Astrocyte (in vitro differentiated cells and primary cell): ENCODE measurements around the gene RAB11FIP4. TPM values are rescaled to one million over a fixed set of nuclear protein-coding genes. Genes with fewer than 3 reads are reported as not detected.

Experiments used
- DNase-seq: peaks from one replicate; pipeline ENCODE4 v3.0.0-alpha.2; 2010; ENCODE audit warnings: low read depth
- FAIRE-seq: peaks from 2 replicates; lab custom pipeline; 2011; peaks lifted over from hg19 to GRCh38; lab: Jason Lieb, UNC
- H2AFZ ChIP-seq: 2 replicates; pipeline ENCODE4 v1.6.0; 2012; ENCODE audit warnings: low read depth, low read length, inconsistent platforms
- H3K27ac ChIP-seq: 2 replicates; pipeline ENCODE4 v1.5.1; 2011; ENCODE audit warnings: low read depth, low read length, inconsistent platforms
- H3K27me3 ChIP-seq: 2 replicates; pipeline ENCODE4 v1.6.0; 2011; ENCODE audit warnings: low read length, inconsistent platforms; ENCODE audit not compliant: insufficient read depth
- H3K36me3 ChIP-seq: 2 replicates; pipeline ENCODE4 v1.5.1; 2011; ENCODE audit warnings: low read length, inconsistent platforms; ENCODE audit not compliant: insufficient read depth
- H3K4me1 ChIP-seq: 2 replicates; pipeline ENCODE4 v1.5.1; 2011; ENCODE audit warnings: low read length, inconsistent platforms; ENCODE audit not compliant: insufficient read depth
- H3K4me2 ChIP-seq: 2 replicates; pipeline ENCODE4 v1.6.0; 2012; ENCODE audit warnings: low read length, inconsistent platforms
- H3K4me3 ChIP-seq: 2 replicates; pipeline ENCODE4 v1.5.1; 2011; ENCODE audit warnings: low read depth, mild to moderate bottlenecking, low read length, inconsistent platforms; ENCODE audit not compliant: insufficient read depth
- H3K79me2 ChIP-seq: 2 replicates; pipeline ENCODE4 v1.6.0; 2012; ENCODE audit warnings: mild to moderate bottlenecking, low read length, inconsistent platforms; ENCODE audit not compliant: insufficient read depth
- H3K9ac ChIP-seq: 2 replicates; pipeline ENCODE4 v1.6.0; 2012; ENCODE audit warnings: mild to moderate bottlenecking, low read length, inconsistent platforms
- H3K9me3 ChIP-seq: 2 replicates; pipeline ENCODE4 v1.5.1; 2012; ENCODE audit warnings: low read depth, mild to moderate bottlenecking, low read length, inconsistent platforms; ENCODE audit not compliant: insufficient read depth
- H4K20me1 ChIP-seq: 2 replicates; pipeline ENCODE4 v1.6.0; 2012; ENCODE audit warnings: low read length, inconsistent platforms; ENCODE audit not compliant: insufficient read depth
- H3K27ac Mint-ChIP-seq: one replicate; pipeline ENCODE4 v1.8.0; 2021; ENCODE audit warnings: mild to moderate bottlenecking, mixed read lengths; ENCODE audit not compliant: unreplicated experiment
- H3K27me3 Mint-ChIP-seq: one replicate; pipeline ENCODE4 v1.8.0; 2021; ENCODE audit warnings: low read depth, mixed read lengths; ENCODE audit not compliant: unreplicated experiment
- H3K36me3 Mint-ChIP-seq: one replicate; pipeline ENCODE4 v1.8.0; 2021; ENCODE audit warnings: low read depth, mixed read lengths; ENCODE audit not compliant: unreplicated experiment
- H3K4me1 Mint-ChIP-seq: one replicate; pipeline ENCODE4 v1.8.0; 2021; ENCODE audit warnings: low read depth, mixed read lengths; ENCODE audit not compliant: unreplicated experiment
- H3K4me3 Mint-ChIP-seq: one replicate; pipeline ENCODE4 v1.8.0; 2021; ENCODE audit warnings: mild to moderate bottlenecking, moderate library complexity, mixed read lengths; ENCODE audit not compliant: unreplicated experiment
- H3K9me3 Mint-ChIP-seq: one replicate; pipeline ENCODE4 v1.8.0; 2021; ENCODE audit warnings: mild to moderate bottlenecking, mixed read lengths; ENCODE audit not compliant: unreplicated experiment
- EZH2 ChIP-seq: IDR thresholded peaks from 2 replicates; pipeline ENCODE4 v1.6.1; 2012; ENCODE audit warnings: mild to moderate bottlenecking, low read length, inconsistent platforms; ENCODE audit not compliant: insufficient read depth
- total RNA-seq: library from RNA; stranded (reverse); gene quantifications from 2 replicates; pipeline ENCODE4 v1.2.1, GENCODE V29; 2021
- TF ChIP-seq, protein P1 (sequence below): IDR thresholded peaks from 2 replicates; pipeline ENCODE4 v1.5.1; 2011; ENCODE audit warnings: low read depth, mild to moderate bottlenecking, inconsistent platforms, low read length, moderate library complexity; ENCODE audit not compliant: insufficient read depth

The RAB11FIP4 gene
- total RNA-seq, 1 donor from 2014 or later, result 4.4 TPM

DNA sequence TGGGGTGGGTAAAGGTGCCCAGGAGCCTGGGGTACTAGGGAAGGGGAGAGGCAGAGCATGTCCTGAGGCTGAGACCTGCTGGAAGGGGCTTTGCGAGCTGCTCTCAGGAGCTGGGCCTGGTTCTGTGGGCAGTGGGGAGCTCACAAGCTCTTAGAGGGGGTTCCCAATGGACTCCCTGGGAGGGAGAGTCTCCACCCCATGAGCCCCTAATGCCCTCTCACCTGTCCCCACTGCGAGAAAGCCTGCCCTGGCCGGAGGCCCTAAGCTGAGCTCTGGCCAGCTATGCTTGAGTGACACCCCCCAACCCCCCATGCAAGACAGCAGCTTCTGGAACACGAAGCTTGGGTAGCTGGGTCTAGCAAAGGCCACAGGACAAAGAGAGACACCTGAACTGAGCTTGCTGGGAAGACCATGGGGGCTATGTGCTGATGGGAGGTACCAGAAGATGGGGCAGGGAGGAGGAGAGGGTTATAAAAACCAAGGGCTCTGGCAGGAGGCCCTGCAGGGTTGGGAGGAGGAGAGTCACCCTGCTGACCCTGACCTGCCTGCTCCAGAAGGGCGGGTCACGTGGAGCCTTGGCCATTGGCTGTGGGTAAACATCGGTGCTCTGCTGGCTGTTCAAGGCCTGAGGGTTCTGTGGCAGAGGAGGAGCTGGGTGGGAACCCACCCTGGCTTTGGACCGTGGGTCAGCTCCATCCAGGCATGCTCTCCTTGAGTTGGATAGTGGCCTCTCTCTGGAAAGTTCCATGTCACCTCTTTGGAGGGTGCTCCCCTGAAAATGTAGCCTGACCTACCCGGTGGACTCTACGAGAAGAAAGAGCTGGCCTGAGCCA lies 106.7 kb downstream of the RAB11FIP4 start:
- Mint-ChIP-seq H3K4me1 (peaks cover 24% of the 10 kb centered on the region), H3K9me3 (no peaks in the 10 kb centered on the region), H3K4me3 (no peak overlapping the region), H3K27ac (no peak overlapping the region), H3K36me3 (no peaks in the 10 kb centered on the region), H3K27me3 (peaks cover 37% of the 10 kb centered on the region)
- no peak for TF ChIP-seq EZH2
- TF ChIP-seq, protein P1, sequence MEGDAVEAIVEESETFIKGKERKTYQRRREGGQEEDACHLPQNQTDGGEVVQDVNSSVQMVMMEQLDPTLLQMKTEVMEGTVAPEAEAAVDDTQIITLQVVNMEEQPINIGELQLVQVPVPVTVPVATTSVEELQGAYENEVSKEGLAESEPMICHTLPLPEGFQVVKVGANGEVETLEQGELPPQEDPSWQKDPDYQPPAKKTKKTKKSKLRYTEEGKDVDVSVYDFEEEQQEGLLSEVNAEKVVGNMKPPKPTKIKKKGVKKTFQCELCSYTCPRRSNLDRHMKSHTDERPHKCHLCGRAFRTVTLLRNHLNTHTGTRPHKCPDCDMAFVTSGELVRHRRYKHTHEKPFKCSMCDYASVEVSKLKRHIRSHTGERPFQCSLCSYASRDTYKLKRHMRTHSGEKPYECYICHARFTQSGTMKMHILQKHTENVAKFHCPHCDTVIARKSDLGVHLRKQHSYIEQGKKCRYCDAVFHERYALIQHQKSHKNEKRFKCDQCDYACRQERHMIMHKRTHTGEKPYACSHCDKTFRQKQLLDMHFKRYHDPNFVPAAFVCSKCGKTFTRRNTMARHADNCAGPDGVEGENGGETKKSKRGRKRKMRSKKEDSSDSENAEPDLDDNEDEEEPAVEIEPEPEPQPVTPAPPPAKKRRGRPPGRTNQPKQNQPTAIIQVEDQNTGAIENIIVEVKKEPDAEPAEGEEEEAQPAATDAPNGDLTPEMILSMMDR, result no peak
- DNase-seq (no peak), FAIRE-seq (no peak)
- H3K4me3 ChIP-seq, result no peak overlapping the region
- H3K4me1 ChIP-seq, result peaks cover 10% of the 10 kb centered on the region
- H3K4me2 ChIP-seq, result no peak overlapping the region
- no peak overlapping the region for H3K9ac ChIP-seq
- no peaks in the 10 kb centered on the region for H3K9me3 ChIP-seq
- no peaks in the 10 kb centered on the region for H3K36me3 ChIP-seq
- peaks cover 25% of the 10 kb centered on the region for H3K27me3 ChIP-seq
- no peak overlapping the region for H2AFZ ChIP-seq
- no peak overlapping the region for H3K27ac ChIP-seq
- no peaks in the 10 kb centered on the region for H4K20me1 ChIP-seq
- no peaks in the 10 kb centered on the region for H3K79me2 ChIP-seq

GRCh38 chr17:31499771-31500554 lies 108.5 kb downstream of the RAB11FIP4 start:
- peak overlapping the region; percentile 36 for H3K27ac Mint-ChIP-seq
- Histone ChIP-seq H3K27me3 (peaks cover 28% of the 10 kb centered on the region), H4K20me1 (no peaks in the 10 kb centered on the region), H3K9ac (no peak overlapping the region), H3K4me2 (peak overlapping the region; percentile 55), H3K27ac (no peak overlapping the region), H3K36me3 (no peaks in the 10 kb centered on the region), H3K4me3 (no peak overlapping the region), H3K79me2 (no peaks in the 10 kb centered on the region), H2AFZ (no peak overlapping the region), H3K9me3 (no peaks in the 10 kb centered on the region), H3K4me1 (peaks cover 10% of the 10 kb centered on the region)
- H3K9me3 Mint-ChIP-seq, result no peaks in the 10 kb centered on the region
- H3K36me3 Mint-ChIP-seq, result no peaks in the 10 kb centered on the region
- DNase-seq, result peak; percentile 61
- peaks cover 17% of the 10 kb centered on the region for H3K4me1 Mint-ChIP-seq
- H3K4me3 Mint-ChIP-seq, result no peak overlapping the region
- FAIRE-seq, result no peak
- TF ChIP-seq, protein P1, result no peak
- no peak for TF ChIP-seq EZH2
- peaks cover 41% of the 10 kb centered on the region for H3K27me3 Mint-ChIP-seq
